Fibroblast of pulmonary artery (primary cell): ENCODE data around the gene ABR.
"Not testable (repeated sequence)": the region's sequence is repeated elsewhere in the genome, so short reads cannot be mapped to it uniquely, and the experiment has no call there.

ENCODE experiments used
- DNase-seq: peaks from one replicate; pipeline ENCODE4 v3.0.0-alpha.2; 2010; ENCODE audit warnings: low read depth
- H3K4me3 ChIP-seq: replicated peaks from 2 replicates; pipeline ENCODE4 v1.5.1; 2011; ENCODE audit warnings: low read depth, mild to moderate bottlenecking, control low read depth, low read length, moderate library complexity
- CTCF ChIP-seq: IDR thresholded peaks from 2 replicates; pipeline ENCODE4 v1.5.1; 2011; ENCODE audit warnings: mild to moderate bottlenecking, control low read depth, low read length, inconsistent platforms; ENCODE audit errors: missing control alignments

The ABR gene

GRCh38 chr17:1071103-1071825 is 108.5 kb downstream of the ABR start:
- DNase-seq = no peak
- TF ChIP-seq CTCF = no peak
- H3K4me3 ChIP-seq = no peak overlapping the region

- no peak overlapping the region for H3K4me3 ChIP-seq
- DNase-seq = no peak
- no peak for TF ChIP-seq CTCF
These were observed 109.4 kb downstream of the ABR start for GRCh38 chr17:1070411-1070810.

- no peak for DNase-seq
- TF ChIP-seq CTCF = no peak
- H3K4me3 ChIP-seq = no peak overlapping the region
These were observed 109.9 kb downstream of the ABR start for GRCh38 chr17:1069847-1070246.

GRCh38 chr17:1068356-1068755 is 111.4 kb downstream of the ABR start:
- DNase-seq = no peak
- no peak for TF ChIP-seq CTCF
- H3K4me3 ChIP-seq = no peak overlapping the region

GRCh38 chr17:1067282-1067956 is 112.4 kb downstream of the ABR start:
- H3K4me3 ChIP-seq = no peak overlapping the region
- no peak for DNase-seq
- no peak for TF ChIP-seq CTCF

- not testable (repeated sequence) for H3K4me3 ChIP-seq, DNase-seq
These were observed 114.4 kb downstream of the ABR start for GRCh38 chr17:1065416-1065815.

GRCh38 chr17:1060991-1061390 is 118.8 kb downstream of the ABR start:
- DNase-seq = peak; percentile 94
- H3K4me3 ChIP-seq = no peak overlapping the region
- no peak for TF ChIP-seq CTCF
